SJSA1 (cell line): ENCODE results near the gene DAPP1. TPM values are rescaled to one million over a fixed set of nuclear protein-coding genes. Genes with fewer than 3 reads are reported as not detected.

Experiments used
- DNase-seq, 2 experiments: peaks; one replicate each; pipeline ENCODE4 v3.0.0-alpha.2; 2015 to 2020; ENCODE audit warnings: low spot score in 2 of 2, low read depth in 1 of 2
- H3K27ac ChIP-seq: fragments of 250-450 bp; sonication (Bioruptor Pico); 2 replicates; pipeline ENCODE4 v1.5.1; 2020; ENCODE audit warnings: mild to moderate bottlenecking, moderate library complexity
- H3K27me3 ChIP-seq: fragments of 250-450 bp; sonication (Bioruptor Pico); replicated peaks from 2 replicates; pipeline ENCODE4 v1.5.1; 2020; ENCODE audit warnings: mild to moderate bottlenecking, moderate library complexity
- H3K36me3 ChIP-seq: fragments of 250-450 bp; sonication (Bioruptor Pico); 2 replicates; pipeline ENCODE4 v1.5.1; 2020; ENCODE audit warnings: mild to moderate bottlenecking
- H3K4me1 ChIP-seq: fragments of 250-450 bp; sonication (Bioruptor Pico); replicated peaks from 2 replicates; pipeline ENCODE4 v1.6.1; 2021; ENCODE audit warnings: mild to moderate bottlenecking
- H3K4me3 ChIP-seq: fragments of 250-450 bp; sonication (Bioruptor Pico); 2 replicates; pipeline ENCODE4 v1.5.1; 2020; ENCODE audit warnings: mild to moderate bottlenecking
- H3K9me3 ChIP-seq: fragments of 250-450 bp; sonication (Bioruptor Pico); replicated peaks from 2 replicates; pipeline ENCODE4 v1.5.1; 2020; ENCODE audit warnings: mild to moderate bottlenecking
- total RNA-seq: library from RNA; depleted of rRNA; stranded (reverse); fragments of >200 nt; shearing (Covaris generic); gene quantifications from 2 replicates; pipeline ENCODE4 v1.2.3, GENCODE V29; 2014; rRNA removed

DAPP1 gene
- total RNA-seq, 1 experiment from 2014 or later, result 0.32 TPM

DNA sequence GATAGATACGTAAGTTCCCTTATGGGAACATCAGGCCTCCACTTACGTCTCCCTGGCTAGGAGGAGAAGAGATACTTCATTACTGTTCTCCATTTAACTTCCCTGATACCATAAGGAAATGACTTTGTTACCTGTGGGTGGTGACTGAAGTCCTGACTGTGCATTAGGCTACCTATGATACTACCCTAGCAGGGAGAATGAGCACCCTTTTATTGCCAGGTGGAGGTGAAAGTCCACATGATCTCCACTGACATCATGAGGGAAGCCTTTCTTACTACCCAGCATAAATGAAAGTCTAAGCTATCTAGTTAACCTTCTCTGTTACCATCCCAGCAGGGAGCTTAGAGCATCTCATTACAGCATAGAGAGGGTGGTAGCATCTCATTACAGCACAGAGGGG, 102.0 kb downstream of the DAPP1 start:
- Histone ChIP-seq H3K4me3 (no peak overlapping the region), H3K27ac (no peak overlapping the region), H3K9me3 (no peaks in the 10 kb centered on the region), H3K27me3 (no peaks in the 10 kb centered on the region), H3K36me3 (peaks cover 53% of the 10 kb centered on the region), H3K4me1 (no peaks in the 10 kb centered on the region)
- no peak for DNase-seq

Other genes starting within 250 kb of the DAPP1 start
- 0.11 TPM in 1 of 2 replicates, not detected in the other for gene MTTP, start 242.0 kb upstream of the DAPP1 start, total RNA-seq
- 0.25 and 0.63 TPM in 2 replicates for gene C4orf54, start 159.0 kb upstream of the DAPP1 start, total RNA-seq
- gene LAMTOR3, start 77.6 kb downstream of the DAPP1 start, total RNA-seq, result 25.0 and 62.4 TPM in 2 replicates
- gene DNAJB14, start 129.8 kb downstream of the DAPP1 start, total RNA-seq, result 34.0 and 38.9 TPM in 2 replicates
- 984 and 1,007 TPM in 2 replicates for gene H2AZ1, start 133.4 kb downstream of the DAPP1 start, total RNA-seq